Daoy (cell line): ENCODE results near the gene CDKAL1. TPM values are rescaled to one million over a fixed set of nuclear protein-coding genes. Genes with fewer than 3 reads are reported as not detected.

Experiments used
- DNase-seq: peaks from one replicate; pipeline ENCODE4 v3.0.0-alpha.2; 2015; ENCODE audit warnings: low read depth
- total RNA-seq: library from RNA; depleted of rRNA; stranded (reverse); fragments of >200 nt; shearing (Covaris generic); gene quantifications from 2 replicates; pipeline ENCODE4 v1.2.3, GENCODE V29; 2014

Gene CDKAL1
- total RNA-seq, 1 experiment from 2014 or later = 34.0 TPM

DNA sequence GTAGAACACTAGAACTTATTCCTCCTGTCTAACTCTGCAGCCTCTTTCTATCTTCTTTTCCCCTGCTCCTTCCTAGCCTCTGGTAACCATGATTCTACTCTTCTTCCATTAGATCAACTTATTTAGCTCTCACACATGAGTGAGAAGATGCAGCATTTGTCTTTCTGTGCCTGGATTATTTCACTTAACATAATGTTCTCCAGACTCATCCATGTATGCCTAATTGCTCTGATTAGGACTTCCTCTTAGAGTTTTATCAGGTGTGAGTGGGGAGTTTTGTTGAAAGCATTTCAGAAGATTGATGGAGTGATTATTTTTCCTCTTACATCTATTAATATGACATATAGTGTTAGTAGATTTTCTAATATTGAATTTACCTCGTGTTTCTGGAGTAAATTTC, 140.4 kb downstream of the CDKAL1 start:
- DNase-seq = no peak

DNA sequence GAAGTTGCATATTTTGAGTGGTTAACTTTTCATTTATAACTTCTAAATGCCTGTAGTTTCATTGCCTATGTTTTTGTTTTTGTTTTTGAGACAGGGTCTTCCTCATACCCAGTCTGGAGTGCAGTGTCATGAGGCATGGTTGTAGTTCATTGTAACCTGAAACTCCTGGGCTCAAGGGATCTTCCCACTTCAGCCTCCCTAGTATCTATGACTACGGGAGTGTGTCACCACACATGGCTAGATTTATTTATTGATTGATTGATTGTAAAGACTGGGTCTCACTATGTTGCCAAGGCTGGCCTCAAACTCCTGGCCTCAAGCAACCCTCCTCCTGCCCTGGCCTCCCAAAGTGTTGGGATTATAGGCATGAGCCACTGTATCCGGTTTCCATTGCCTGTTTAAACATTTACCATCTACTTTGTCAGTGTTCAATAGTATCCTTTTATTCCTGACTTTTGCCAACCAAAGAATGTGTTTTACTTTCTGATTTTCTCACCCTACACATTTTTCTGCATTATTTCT, 144.6 kb downstream of the CDKAL1 start:
- DNase-seq = no peak

DNA sequence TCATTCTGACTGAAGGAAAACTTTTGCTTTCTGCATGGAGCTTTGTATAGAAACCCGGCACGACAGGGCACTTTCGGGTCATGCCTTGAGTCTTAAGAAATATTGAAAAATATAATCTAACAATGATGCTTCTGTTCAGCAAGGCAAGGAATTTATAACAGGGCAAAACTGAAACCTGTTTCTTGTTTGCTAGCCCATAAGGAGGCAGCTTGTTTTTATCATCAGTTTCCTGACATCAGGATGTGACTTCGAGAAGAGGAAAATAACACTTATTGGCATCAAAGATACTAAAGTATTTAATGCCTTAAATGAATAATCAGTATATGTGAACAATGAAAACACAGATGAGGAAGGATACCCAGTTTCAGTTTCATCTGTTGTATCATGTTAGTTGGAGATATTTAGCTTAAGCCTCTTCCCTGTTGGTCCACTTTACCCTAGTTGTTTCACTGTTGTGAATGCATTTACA, 146.5 kb downstream of the CDKAL1 start:
- no peak for DNase-seq

DNA sequence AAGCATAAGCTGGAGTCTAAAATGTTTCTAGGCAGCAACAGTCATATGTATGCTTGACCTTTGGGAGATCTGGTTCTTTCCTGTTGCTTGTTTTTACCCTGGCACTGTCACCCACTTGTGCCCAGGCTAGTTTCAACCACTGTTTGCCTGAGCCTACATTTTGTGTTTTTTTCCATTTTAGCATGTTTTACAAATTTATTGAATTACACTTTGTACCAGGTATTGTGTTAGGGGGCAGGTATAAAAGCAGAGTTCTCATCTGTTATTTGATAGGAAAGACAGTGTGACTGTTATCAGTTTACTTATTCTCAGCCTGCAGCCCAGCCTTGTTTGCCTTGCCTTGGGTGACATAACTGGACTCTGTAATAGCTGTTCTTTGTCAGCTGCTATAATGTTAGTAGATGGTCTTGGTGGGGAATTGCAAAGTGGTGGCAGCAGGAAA, 147.0 kb downstream of the CDKAL1 start:
- no peak for DNase-seq

DNA sequence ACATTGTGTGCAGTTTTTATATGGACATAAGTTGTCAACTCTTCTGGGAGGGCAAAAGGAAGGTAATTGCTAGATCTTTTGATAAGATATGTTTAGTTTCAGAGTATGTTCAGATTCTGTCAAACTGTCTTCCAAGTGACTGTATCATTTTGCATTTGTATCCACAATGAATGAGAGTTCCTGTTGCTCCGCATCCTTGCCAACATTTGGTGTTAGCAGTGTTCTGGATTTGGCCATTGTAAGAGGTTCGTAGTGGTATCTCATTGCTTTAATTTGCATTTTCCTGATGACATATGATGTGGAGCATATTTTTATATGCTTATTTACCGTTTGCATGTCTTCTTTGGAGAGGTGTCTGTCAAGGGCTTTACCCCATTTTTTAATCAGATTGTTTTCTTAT, 150.2 kb downstream of the CDKAL1 start:
- DNase-seq = no peak

DNA sequence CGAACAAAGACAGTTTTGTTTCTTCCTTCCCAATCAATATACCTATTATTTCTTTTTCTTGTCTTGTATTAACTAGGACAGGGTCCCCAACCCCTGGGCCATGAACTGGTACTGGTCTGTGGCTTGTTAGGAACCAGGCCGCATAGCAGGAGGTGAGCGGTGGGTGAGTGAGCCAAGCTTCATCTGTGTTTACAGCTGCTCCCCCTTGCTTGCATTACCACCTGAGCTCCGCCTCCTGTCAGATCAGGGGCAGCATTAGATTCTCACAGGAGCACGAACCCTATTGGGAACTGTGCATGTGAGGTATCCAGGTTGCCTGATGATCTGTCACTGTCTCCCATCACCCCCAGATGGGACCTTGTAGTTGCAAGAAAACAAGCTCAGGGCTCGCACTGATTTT, 151.9 kb downstream of the CDKAL1 start:
- DNase-seq = no peak

DNA sequence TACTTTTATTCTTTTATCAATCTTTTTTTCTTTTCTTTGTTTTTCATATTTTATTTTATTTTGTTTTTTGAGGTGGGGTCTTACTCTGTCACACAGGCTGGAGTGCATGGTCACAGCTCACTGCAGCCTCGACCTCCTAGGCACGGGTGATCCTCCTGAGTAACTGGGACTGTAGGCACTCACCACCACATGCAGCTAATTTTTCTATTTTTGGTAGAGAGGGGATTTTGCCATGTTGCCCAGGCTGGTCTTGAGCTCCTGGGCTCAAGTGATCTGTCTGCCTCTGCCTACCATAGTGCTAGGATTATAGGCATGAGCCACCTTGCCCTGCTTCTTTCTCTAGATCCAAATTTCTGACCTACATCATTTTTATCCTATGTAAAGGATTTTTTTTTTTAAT, 153.2 kb downstream of the CDKAL1 start:
- no peak for DNase-seq

DNA sequence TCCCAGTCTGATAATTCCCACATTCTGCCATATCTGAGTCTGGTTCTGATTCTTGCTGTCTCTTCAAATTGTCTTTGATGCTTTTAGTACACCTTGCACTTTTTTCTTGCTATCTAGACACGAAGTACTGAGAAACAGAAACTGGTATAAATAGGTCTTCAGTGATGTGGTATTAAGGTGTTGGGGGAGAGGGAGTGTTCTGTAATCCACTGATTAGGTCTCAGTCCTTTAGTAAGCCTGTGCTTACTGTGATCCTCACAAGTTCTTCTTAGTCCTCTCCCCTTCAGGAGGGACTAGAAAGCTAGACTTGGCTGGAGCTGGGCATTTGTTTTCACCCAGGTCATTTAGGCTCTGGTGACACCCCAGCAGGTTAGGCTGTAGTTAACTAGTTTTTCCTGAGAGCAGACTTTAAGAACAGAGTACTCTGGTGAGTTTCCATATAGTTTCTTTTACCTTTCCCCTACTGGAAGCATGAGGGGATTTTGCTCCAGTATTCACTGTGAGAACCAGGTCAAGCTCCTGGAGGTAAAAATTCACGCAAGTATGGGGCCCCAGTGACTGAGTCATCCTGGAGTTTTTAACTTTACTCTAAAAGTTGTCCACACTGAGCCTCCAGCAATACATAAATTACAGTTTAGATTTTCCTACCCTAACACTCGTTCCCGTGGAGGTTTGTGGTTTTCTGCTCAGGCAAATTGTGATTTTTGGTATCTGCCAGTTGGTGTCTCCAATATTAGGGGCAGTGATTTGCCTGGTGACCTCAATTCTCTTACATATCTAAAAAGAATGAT, 154.6 kb downstream of the CDKAL1 start:
- peak; percentile 80 for DNase-seq

DNA sequence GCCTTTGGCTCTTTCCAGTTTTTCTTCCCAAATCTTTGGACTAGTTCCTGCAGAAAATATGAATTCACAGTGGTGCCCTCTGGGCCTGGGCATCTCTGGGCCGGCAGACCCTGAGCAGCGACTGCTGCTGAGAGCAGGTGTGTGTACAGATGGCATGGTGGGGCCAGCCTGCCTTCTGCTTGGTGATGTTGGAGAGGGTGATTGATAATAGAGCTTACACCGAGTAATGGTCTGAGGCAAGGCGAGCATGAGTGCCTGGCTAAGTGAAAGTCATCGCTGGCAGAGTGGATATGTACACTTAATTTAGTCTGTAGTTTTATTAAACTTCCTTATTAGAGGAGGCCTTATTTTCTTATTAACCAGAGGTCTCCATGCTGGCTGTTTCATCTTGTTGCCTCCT, 156.9 kb downstream of the CDKAL1 start:
- DNase-seq = no peak

DNA sequence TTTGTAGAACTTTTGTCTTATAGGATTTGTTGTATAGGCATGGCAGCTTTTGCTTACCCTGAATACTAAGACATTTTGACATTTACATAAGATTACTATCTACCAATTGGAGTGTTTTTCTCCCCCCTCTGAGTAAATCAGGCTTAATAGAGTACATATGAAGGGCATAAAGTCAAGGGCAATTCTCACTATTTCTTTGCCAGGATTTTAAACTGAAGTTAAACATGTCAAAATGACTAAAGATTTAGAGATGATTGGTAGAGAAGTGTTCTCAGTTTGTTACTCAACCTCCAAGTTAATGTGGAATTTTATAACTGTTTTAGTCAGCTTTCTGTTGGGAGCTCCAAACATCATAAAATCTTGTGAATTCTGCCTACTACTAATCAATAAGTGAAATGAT, 157.8 kb downstream of the CDKAL1 start:
- no peak for DNase-seq

DNA sequence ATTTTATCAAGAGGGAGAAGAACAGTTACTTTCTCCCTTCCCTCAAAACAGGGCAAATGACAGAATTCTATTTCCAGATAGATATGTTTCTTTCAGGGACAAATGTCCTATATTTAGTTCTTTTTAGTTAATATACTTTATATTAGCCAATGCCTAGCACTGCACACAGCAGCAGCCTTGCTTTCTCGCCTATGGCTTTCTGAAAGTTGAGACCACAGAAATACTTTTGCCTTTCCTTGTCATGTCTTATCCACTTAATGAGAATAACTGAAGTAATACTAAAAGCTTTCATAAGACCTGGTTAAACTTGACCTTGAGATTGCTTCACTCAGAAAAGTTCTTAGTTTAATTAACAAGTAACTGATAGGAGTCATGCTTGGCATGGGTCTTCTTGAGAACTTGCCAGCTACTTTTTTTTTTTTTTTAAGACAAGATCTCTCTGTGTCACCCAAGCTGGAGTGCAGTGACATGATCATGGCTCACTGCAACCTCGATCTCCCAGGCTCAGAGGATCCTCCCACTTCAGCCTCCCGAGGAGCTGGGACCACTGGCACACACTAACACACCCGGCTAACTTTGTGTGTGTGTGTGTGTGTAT, 159.3 kb downstream of the CDKAL1 start:
- peak; percentile 57 for DNase-seq

DNA sequence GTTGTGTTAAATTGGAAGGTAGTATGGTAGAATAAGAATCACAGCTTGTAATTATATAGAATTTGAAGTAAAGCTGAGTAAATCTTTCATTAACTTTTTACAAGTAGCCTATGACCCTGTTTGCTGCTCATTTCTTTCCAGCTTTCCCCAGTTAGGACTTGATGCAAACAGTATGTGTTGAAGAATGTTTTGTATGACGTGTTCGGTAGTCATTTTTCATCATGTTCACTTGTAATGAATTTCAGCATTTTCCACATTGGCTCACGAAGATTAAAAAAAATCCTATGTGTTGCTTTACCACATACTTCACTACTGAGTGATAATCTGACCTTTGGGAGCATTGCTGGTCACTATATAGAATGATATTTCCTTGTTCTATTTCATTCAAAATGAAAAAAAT, 162.4 kb downstream of the CDKAL1 start:
- DNase-seq = no peak

DNA sequence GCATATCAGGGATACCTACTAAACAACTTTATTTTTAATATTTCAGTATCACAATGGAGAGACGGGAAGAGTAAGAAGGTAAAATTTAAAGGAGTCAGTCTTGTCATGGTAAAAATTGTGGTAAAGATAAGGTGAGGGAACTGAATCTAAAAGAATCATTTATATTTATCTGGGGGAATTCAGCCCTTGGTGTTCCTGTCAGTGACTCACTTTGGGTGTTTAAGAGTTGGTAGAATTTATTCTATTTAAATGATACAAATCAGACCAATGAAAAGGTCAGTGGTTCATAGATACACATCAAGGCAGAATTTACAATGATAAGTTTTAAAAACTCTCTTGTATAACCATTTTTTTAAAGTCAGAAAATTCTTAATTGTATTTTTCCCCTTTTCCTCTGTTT, 164.4 kb downstream of the CDKAL1 start:
- DNase-seq = no peak

DNA sequence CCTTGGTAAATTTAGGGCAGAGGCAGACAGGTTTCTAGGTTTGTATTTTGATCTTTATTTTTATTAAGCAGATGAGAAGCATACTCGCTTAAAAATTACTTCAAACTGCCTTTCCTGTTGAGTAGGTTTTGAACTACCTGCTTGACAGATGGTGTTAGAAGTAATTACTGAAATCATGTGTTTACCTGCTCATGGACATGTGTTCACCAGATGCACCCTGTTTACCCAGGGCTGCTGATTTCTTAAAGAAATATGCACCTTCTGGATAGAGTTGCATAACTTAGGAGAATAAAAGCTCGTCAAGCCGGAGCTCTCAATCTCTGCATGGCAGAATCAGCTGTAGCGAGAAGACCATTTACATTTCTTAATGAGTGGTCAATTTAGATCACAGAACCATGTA, 165.1 kb downstream of the CDKAL1 start:
- DNase-seq = no peak

DNA sequence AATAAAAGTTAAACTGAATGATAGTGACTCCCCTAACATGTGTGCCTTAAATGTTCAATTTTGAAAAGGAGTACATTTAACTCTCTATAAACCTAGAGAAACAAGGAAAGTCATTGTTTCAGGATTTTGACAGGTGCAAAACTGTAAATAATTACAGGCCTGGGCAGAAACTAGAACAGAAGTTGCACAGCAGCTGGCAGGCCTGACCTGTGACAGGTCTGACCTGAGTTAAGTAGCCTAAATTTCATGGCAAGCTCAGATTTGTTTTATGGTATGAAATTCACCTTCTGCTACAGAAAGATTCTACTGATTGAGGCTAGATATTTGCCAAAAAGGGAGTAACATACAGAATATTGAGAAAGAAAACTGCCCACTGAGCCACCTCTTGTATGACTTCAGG, 166.1 kb downstream of the CDKAL1 start:
- no peak for DNase-seq

DNA sequence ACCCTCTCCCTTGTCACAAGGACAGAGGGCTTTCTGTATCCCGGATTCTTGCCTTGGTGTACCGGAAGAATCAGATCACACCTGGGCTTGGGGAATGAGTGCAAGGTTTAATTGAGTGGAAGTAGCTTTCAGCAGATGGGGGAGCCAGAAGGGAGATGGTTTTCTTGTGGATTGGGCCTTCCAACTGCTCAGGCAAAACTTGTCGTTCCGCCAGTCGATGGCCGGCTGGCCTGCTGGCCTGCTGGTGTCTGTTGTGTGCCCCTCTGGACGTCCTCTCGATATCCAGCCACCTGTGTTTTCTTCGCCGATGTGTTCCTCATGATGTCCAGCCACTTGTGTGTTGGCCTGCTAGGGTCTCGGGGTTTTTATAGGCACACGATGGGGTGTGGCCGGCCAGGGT, 168.1 kb downstream of the CDKAL1 start:
- DNase-seq = no peak

DNA sequence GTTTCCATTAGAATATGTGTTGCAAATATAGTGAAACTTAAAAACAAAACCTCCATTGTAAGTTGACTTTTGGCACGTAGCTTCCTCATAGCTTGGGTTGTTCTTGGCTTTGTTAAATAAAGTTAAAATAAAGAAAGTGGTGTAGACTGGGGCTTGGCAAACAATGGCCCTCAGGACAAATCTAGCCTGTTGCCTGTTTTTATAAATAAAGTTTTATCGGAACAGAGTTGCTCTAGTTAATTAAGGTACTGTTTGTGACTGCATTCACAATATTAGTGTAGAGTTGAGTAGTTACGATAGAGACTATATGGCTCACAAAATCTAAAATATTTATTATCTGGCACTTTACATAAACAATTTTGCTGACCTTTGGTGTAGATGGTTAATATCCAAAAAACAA, 168.8 kb downstream of the CDKAL1 start:
- no peak for DNase-seq

DNA sequence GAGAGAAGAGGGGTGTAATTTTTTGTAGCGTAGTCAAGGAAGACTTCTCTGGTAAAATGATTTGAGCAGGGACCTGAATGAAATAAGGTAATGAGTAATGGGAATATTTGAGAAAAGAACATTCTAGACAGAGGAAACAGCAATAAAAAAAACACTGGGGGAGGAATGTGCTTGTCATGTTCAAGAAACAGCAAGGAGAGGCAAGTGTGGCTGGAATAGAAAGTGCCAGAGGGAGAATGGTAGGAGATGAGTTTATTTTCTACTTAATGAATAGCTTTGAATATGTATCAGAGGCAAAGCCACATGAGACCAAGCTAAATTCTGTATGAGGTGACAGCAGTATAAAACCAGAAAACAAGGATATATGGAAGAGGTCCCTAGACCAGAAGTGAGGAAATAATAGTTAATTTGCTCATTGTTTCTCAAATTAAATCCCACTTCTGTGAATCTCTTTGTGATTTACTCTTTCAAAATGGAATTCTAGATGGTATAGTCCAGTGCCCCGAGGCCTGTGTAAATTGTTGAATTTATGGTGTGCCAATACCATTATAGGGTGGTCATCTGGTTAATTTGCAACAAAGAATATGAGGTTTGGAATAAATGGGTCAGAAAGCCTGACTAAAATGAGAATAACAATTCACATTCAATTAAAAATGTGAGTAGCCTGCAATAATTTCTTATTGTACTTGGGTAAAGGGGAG, 170.2 kb downstream of the CDKAL1 start:
- DNase-seq = no peak

DNA sequence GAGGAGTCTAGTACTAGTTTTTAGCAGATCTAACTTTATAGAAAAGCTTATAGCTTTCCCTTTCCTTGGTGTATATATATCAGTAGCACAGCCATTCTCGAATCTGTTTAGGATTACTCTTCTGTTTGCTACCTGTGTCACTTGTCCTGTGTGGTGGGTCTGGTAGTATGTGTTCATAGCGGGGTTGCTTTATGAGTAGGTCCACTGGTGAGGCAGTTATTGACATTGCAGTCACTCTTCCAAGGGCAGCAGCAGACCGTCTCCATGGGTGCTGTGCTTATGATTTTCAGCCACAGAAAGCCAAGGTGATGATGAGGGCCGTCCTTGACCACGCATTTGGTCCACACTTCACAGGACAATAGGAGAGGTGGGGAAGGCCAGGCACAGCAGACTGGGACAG, 171.5 kb downstream of the CDKAL1 start:
- no peak for DNase-seq

DNA sequence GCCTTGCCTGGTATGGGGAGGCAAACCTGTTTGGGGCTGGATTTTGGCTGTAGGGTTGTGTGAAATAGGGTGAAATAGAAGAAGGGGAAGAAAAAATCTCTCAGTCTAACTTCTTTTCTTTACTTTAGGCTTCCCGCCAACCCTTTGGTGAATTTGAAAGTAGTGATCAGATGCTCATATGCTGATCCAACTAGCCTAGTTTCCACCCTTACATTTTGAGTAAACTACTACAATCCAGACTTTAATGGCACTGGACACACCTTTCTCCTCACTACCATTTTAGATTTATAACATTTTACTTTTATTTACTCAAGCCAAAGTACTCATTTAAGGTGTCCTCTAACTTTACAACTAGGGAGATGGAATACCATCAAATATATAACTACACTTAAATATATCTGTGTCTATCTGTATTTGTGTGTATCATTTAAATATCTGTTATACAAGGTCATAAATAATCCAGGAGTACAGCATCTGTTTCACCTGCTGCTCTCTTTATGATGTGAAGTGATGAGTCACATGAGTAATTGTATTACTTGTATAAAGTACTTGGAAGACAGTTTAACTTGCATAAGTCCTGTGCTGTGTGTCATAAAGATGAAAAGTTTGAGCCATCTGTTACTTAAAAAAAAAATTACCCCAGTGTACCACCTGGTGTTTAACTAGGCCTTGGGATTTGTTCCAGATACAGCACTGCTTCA, 172.1 kb downstream of the CDKAL1 start:
- no peak for DNase-seq

DNA sequence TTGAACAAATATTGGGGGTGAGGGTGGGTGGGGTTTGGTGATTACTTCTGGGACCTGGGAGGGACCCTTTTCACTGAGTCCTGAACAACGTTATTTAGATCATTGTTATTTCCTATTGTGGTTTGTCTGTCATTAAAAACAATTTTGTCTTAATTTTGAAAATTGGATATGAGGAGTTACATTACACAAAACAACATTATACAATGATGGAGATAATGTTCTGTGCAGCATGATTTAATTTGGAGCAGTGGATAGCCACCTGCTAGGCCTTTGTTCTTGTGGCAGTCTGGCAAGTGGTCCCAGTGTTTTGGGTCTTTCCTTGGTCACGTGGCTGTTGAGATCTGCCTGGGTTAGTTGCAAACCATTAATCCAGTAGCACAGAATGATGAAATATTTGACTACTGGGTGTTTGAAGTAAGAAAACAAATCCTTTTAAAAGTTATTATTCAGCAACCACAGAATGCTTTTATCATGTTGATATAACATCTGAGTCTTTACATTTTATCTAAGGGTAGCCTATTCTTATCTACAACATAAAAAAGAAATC, 172.8 kb downstream of the CDKAL1 start:
- no peak for DNase-seq

DNA sequence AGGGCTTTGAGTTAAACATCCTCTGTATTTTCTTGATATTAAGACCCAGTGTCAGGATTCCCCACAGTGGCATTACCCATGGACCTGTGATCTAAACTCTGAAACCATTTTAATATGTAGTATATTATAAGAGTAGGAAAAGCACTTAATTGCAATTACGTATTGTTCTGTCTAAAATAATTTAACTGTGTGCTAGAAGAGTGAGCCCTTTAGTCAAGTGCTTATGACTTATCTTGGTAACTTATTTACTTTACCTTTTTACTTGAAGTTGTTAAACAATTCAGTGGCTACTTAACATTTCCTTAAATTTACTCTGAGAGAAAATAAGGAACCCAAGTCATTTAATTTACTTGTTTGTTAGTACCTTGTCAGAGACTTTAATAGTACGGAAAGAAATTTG, 173.6 kb downstream of the CDKAL1 start:
- DNase-seq = no peak
